IMR-90 (cell line): ENCODE results near the gene SYPL2. TPM values are rescaled to one million over a fixed set of nuclear protein-coding genes. Genes with fewer than 3 reads are reported as not detected.

Experiments
- MAZ ChIP-seq: IDR thresholded peaks from 2 replicates; pipeline ENCODE4 v1.6.1; 2012; ENCODE audit warnings: low read depth, mild to moderate bottlenecking, low read length, improper control_type of control experiment, moderate library complexity, borderline replicate concordance
- NFE2L2 ChIP-seq: fragments of 150-350 bp; IDR thresholded peaks from 2 replicates; pipeline ENCODE4 v1.6.1; 2016; ENCODE audit warnings: low read depth, mild to moderate bottlenecking, low read length
- RFX5 ChIP-seq: IDR thresholded peaks from 2 replicates; pipeline ENCODE4 v1.8.0; 2012; ENCODE audit warnings: low read depth, mild to moderate bottlenecking, low read length, moderate library complexity
- polyA plus RNA-seq, 3 experiments: library from polyadenylated mRNA; depleted of rRNA; stranded (reverse); fragments of >200 nt; gene quantifications; 2 replicates each; pipeline ENCODE4 v1.2.3, GENCODE V29; 2012; ENCODE audit warnings: low replicate concordance in 1 of 3
- total RNA-seq: library from RNA; depleted of rRNA; stranded (reverse); fragments of >200 nt; gene quantifications from 2 replicates; pipeline ENCODE4 v1.2.3, GENCODE V29; 2012

The SYPL2 gene
- total and polyA plus RNA-seq, 2 of the 4 experiments (the other 2 are of a cell fraction), result under 0.01 to 0.65 TPM

DNA sequence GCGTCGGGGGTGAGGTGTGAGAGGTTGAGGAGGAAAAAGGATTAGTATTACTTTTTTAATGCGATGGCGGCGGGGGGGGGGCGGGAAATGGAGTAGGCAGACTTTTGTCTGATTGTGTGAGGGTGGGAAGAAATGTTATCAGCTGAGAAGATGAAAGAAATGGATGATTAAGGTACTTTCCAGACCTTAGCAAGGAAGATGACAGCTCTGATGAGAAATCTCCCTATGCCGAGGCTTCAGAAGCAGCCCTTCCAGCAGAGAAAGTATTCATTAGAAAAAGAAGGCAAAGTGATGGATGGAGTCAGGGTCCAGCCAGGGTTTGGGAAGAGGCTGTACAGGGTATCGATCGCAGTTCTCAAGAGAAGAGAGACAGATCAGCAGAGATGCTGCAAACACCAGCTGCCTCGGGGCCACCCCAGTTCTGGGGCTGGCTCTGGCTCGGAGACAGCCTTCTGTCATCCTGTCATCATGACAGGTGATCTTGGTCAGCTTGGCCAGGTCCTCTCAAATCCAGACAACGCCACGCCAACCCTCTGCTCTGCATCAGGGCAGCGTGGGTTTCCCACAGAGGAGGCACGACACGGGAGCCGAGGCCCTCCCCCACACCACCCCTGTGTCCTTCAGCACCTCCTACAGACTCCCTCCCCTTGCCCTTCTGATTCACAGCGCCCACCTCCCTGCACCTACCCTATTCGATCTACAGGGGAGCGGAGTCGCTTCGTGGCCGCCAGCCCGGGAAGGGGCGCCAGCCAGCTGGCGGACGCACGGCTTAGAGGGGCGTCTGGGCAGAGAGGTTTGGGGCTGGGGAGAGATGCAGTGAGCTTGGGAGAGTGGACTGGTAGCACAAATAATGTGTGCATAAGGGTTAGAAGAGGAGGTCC, 16.7 kb downstream of the SYPL2 start (continued):
- TF ChIP-seq MAZ (no peak), NFE2L2 (no peak), RFX5 (no peak)
